Erythroblast (primary cell): ENCODE results near the gene APH1B.

Source experiments
- GATA1 ChIP-seq: IDR thresholded peaks from 2 replicates; pipeline ENCODE4 v1.6.1; 2011; ENCODE audit warnings: low read depth, mild to moderate bottlenecking, control low read depth, low read length, moderate library complexity
- POLR2A ChIP-seq: IDR thresholded peaks from 2 replicates; pipeline ENCODE4 v1.6.1; 2011; ENCODE audit warnings: mild to moderate bottlenecking, low read length

GRCh38 chr15:63338170-63338569, 60.8 kb downstream of the APH1B start:
- TF ChIP-seq POLR2A (no peak), GATA1 (no peak)
